Endothelial cell (in vitro differentiated cells): Measurements from ENCODE around the gene PLCXD1. TPM values are rescaled to one million over a fixed set of nuclear protein-coding genes. Genes with fewer than 3 reads are reported as not detected.

Source experiments
- DNase-seq: peaks from one replicate; pipeline ENCODE4 v3.0.0; 2021; ENCODE audit warnings: low spot score
- H3K27ac Mint-ChIP-seq: one replicate; pipeline ENCODE4 v1.8.0; 2021; ENCODE audit warnings: mixed read lengths, inconsistent platforms; ENCODE audit not compliant: unreplicated experiment
- H3K27me3 Mint-ChIP-seq: one replicate; pipeline ENCODE4 v1.8.0; 2021; ENCODE audit warnings: mild to moderate bottlenecking, moderate library complexity, mixed read lengths, inconsistent platforms; ENCODE audit not compliant: unreplicated experiment
- H3K36me3 Mint-ChIP-seq: one replicate; pipeline ENCODE4 v1.8.0; 2021; ENCODE audit warnings: mild to moderate bottlenecking, low read depth, mixed read lengths, inconsistent platforms; ENCODE audit not compliant: unreplicated experiment
- H3K4me1 Mint-ChIP-seq: one replicate; pipeline ENCODE4 v1.8.0; 2021; ENCODE audit warnings: mild to moderate bottlenecking, mixed read lengths, inconsistent platforms; ENCODE audit not compliant: unreplicated experiment
- H3K4me3 Mint-ChIP-seq: one replicate; pipeline ENCODE4 v1.8.0; 2021; ENCODE audit warnings: mild to moderate bottlenecking, mixed read lengths, inconsistent platforms; ENCODE audit not compliant: unreplicated experiment
- H3K9me3 Mint-ChIP-seq: one replicate; pipeline ENCODE4 v1.8.0; 2021; ENCODE audit warnings: mixed read lengths, inconsistent platforms; ENCODE audit not compliant: unreplicated experiment
- CTCF ChIP-seq: fragments of 200-600 bp; sonication (generic); IDR thresholded peaks from one replicate; pipeline ENCODE4 v1.5.0; 2021; ENCODE audit warnings: antibody characterized with exemption; ENCODE audit not compliant: unreplicated experiment
- total RNA-seq: library from RNA; stranded (reverse); fragmentation: NEBNext Ultra II Directional; extraction: Animal tissue kit (Norgen Biotek cat#: 25700); gene quantifications from one replicate; pipeline ENCODE4 v1.2.1, GENCODE V29; 2021; ENCODE audit not compliant: unreplicated experiment

The PLCXD1 gene
- total RNA-seq, 1 donor from 2014 or later, result 21.7 TPM

DNA sequence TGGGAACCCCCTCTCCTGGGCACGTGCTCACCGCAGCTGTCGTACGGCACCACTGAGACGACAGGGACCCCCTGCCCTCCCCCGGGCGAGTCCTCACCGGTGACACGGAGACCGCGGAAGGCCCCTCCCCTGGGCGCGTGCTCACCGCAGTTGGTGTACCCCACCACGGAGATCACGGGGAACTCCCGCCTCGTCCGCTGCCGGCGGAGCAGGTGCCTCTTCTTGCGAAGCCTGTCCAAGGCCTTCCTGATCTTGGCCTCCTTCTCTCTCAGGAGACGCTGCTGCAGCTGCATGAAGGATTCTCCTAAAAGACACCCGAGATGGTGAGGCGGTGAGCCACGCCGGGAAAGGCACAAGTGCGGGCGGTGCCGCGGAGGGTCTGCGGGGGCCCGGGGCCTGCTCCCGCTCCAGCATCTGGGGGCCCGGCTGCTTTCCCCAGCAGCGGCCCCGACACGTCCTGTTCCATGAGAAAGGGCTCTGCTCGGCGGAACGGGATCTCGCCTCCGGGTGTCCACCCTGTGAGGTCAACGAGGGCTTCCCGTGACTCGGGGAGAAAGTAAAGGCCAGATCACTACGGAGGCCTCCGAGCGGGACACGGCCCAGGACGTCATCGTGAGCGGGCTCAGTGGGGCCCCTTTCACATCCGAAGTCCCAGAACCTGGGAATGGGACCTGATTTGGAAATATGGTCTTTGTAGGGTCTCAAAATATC lies 31.6 kb downstream of the PLCXD1 start:
- no peak overlapping the region for H3K4me3 Mint-ChIP-seq
- DNase-seq, result no peak
- no peaks in the 10 kb centered on the region for H3K9me3 Mint-ChIP-seq
- no peak for TF ChIP-seq CTCF
- H3K4me1 Mint-ChIP-seq, result no peaks in the 10 kb centered on the region
- no peak overlapping the region for H3K27ac Mint-ChIP-seq
- H3K27me3 Mint-ChIP-seq, result peaks cover 12% of the 10 kb centered on the region
- H3K36me3 Mint-ChIP-seq, result peaks cover 31% of the 10 kb centered on the region

DNA sequence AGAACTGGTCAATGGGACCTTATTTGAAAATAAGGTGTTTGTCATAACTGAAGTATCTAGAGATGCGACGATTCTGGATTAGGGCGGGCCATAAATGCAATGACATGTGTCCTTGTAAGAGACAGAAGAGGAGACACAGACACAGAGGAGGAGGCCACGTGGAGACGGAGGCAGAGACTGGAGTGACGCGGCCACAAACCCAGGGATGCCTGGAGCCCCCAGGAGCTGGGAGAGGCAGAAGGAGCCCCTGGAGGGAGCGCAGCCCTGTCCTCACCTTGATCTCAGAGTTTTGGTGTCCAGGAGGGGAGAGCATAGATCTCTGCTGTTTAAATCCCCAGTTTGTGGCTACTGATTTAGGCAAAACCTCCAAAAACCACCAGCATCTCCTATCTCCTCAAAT lies 32.4 kb downstream of the PLCXD1 start:
- H3K4me3 Mint-ChIP-seq, result peak overlapping the region; percentile 79
- peaks cover 14% of the 10 kb centered on the region for H3K27me3 Mint-ChIP-seq
- H3K9me3 Mint-ChIP-seq, result no peaks in the 10 kb centered on the region
- H3K4me1 Mint-ChIP-seq, result peaks cover 3% of the 10 kb centered on the region
- no peak for TF ChIP-seq CTCF
- DNase-seq, result no peak
- peak overlapping the region; percentile 84 for H3K27ac Mint-ChIP-seq
- H3K36me3 Mint-ChIP-seq, result peaks cover 31% of the 10 kb centered on the region

GRCh38 chrX:314049-314448 lies 32.9 kb downstream of the PLCXD1 start:
- Mint-ChIP-seq H3K27me3 (peaks cover 14% of the 10 kb centered on the region), H3K36me3 (peaks cover 31% of the 10 kb centered on the region), H3K4me1 (peaks cover 3% of the 10 kb centered on the region), H3K9me3 (no peaks in the 10 kb centered on the region), H3K27ac (no peak overlapping the region), H3K4me3 (no peak overlapping the region)
- no peak for DNase-seq
- TF ChIP-seq CTCF, result no peak

- no peak for DNase-seq
- Mint-ChIP-seq H3K4me3 (no peak overlapping the region), H3K4me1 (peaks cover 3% of the 10 kb centered on the region), H3K27me3 (peaks cover 14% of the 10 kb centered on the region), H3K9me3 (no peaks in the 10 kb centered on the region), H3K27ac (no peak overlapping the region), H3K36me3 (peaks cover 24% of the 10 kb centered on the region)
- TF ChIP-seq CTCF, result no peak
These were observed 33.8 kb downstream of the PLCXD1 start for GRCh38 chrX:314781-315595.
